GM12875 (cell line): ENCODE data around the gene FAM222A.

Experiments used
- H3K4me3 ChIP-seq: one replicate; pipeline ENCODE4 v1.5.1; 2011; ENCODE audit warnings: low read depth, low read length, control low read depth
- CTCF ChIP-seq: IDR thresholded peaks from 2 replicates; pipeline ENCODE4 v1.5.1; 2011; ENCODE audit warnings: low read depth, mild to moderate bottlenecking, control low read depth, inconsistent platforms, low read length, moderate library complexity, borderline replicate concordance; ENCODE audit not compliant: insufficient read depth

The FAM222A gene

GRCh38 chr12:109713187-109714070 lies at the start of gene FAM222A:
Gene FAM222A, plus strand, starts transcription at chr12:109713825. Its CDS starts 30,322 bp downstream, at chr12:109744147.
- no peak for TF ChIP-seq CTCF

GRCh38 chr12:109664402-109664801 lies 49.2 kb upstream of the FAM222A start:
- H3K4me3 ChIP-seq, result no peak overlapping the region
- TF ChIP-seq CTCF, result no peak

More at GRCh38 chr12:109713187-109714070, at the start of gene FAM222A:
- H3K4me3 ChIP-seq, result peak within 1 kb of the TSS; percentile 44

- no peak for TF ChIP-seq CTCF
- H3K4me3 ChIP-seq, result no peak overlapping the region
Measured at GRCh38 chr12:109666068-109666467, 47.6 kb upstream of the FAM222A start.

GRCh38 chr12:109670731-109671130 lies 42.9 kb upstream of the FAM222A start:
- no peak for TF ChIP-seq CTCF
- no peak overlapping the region for H3K4me3 ChIP-seq

GRCh38 chr12:109671502-109671901 lies 42.1 kb upstream of the FAM222A start:
- H3K4me3 ChIP-seq, result no peak overlapping the region
- TF ChIP-seq CTCF, result no peak

- no peak for TF ChIP-seq CTCF
- no peak overlapping the region for H3K4me3 ChIP-seq
Measured at GRCh38 chr12:109673379-109673778, 40.2 kb upstream of the FAM222A start.

GRCh38 chr12:109673884-109674283 lies 39.7 kb upstream of the FAM222A start:
- H3K4me3 ChIP-seq, result no peak overlapping the region
- TF ChIP-seq CTCF, result no peak
